HG02678 (cell line): Measurements from ENCODE around the gene RAP1GDS1.
"Not testable (repeated sequence)": the region's sequence is repeated elsewhere in the genome, so short reads cannot be mapped to it uniquely, and the experiment has no call there.

Experiments
- ATAC-seq: cut with Tn5 transposase; IDR thresholded peaks from one replicate; pipeline ENCODE4 v1.9.1; 2021; ENCODE audit warnings: mild to moderate bottlenecking, moderate library complexity; ENCODE audit not compliant: unreplicated experiment

Gene RAP1GDS1

DNA sequence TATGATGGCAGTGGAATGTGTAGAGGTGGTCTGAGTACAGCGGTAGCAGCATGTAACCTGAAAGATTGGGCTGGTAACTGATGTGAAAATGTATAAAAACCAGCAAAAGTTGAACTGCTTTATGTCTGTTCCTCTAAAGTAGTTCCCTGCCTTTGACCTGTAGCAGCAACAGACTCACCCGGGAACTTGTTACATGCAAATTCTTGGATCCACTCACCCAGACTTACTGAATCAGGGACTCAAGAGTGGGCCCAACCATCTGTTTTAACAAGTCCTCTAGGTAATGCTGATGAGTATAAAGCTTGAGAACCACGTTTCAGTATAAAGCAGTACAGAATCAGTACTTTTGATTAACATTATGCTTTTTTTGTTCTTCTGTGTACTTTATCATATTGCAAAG is 84.7 kb downstream of the RAP1GDS1 start:
- no peak for ATAC-seq

DNA sequence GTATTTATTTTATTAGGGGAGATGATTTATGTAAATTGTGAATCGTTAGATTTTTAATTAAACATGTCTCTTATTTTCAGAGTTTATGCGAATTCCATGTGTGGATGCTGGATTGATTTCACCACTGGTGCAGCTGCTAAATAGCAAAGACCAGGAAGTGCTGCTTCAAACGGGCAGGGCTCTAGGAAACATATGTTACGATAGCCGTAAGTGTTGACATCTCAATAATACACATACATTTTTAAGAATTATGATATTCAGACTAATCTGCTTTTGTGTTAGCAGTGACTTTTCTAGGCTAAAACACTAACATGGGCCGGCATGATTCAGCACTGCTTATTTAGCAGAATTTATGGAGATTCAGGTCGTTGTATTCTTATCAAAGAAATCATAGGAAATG is 91.2 kb downstream of the RAP1GDS1 start:
- no peak for ATAC-seq

DNA sequence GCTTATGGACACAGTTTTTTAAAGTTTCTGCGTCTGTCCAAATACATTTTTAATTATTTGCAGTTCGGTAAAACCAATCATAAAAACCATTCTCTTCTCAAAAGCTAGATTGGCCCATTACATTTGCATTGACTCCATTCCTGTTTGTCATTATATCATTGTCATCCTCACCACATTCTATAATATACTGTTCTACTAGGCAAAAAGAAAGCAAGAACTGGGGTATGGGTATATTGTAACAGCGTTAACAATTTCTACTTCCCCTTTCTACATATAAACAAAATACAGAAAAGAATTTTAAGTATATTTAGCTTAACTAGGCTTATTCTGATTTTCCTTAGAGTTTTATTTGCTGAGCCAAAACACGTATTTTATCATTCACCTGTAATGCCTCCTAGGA is 91.8 kb downstream of the RAP1GDS1 start:
- peak; percentile 68 for ATAC-seq

DNA sequence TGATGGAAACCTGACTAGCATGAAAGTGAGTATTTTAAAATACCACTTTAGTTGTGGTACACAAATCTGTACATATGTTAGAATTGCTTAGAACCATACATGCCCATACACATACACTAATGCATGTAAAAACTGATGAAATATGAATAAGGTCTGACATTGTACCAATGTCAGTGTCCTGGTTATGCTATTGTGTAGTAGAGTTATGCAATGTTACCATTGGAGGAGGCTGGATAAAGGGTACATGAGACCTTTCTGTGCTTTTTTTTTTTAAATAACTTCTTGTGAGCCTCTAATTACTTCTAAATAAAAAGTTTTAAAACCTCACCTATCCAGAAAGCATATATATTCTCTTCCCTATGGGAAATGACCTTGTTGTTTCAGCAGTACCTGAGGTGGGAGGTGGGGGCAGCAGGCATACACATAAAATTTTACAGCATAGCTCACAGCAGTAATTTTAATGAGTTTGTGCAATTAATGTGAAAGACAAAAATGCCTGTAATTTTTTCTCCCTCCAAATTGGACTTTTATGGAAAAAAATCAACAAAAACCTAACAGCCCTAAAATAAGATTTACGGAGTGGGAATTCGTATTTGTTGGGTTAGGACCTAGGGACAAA is 97.6 kb downstream of the RAP1GDS1 start:
- no peak for ATAC-seq

GRCh38 chr4:98359646-98360045 is 98.5 kb downstream of the RAP1GDS1 start:
- no peak for ATAC-seq

DNA sequence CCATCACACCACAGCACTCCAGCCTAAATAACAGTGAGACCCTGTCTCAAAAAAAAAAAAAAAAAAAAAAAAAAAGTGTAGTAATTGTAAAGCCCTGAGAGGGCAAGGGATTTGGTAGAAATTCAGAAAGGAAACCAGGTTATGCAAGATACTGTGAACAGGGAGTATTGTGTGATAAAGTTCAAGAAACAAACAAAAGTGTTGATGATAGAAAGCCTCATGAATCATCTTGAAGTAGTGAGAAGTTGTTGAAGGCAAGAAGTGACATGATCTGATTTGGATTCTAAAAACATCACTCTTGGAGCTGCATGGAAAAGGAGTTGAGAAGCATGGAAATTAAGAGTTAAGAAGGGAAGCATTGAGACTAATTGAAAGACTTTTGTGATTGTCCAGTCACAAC is 102.2 kb downstream of the RAP1GDS1 start:
- no peak for ATAC-seq

DNA sequence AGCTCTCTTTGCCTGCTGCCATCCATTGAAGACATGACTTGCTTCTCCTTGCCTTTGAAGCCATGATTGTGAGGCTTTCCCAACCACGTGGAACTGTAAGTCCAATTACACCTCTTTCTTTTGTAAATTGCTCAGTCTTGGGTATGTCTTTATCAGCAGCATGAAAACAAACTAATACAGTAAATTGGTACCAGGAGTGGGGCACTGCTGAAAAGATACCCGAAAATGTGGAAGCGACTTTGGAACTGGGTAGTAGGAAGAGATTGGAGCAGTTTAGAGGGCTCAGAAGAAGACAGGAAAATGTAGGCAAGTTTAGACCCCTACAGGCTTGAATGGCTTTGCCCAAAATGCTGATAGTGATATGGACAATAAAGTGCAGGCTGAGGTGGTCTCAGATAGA is 105.1 kb downstream of the RAP1GDS1 start:
- not testable (repeated sequence) for ATAC-seq

GRCh38 chr4:98368000-98368399 is 106.8 kb downstream of the RAP1GDS1 start:
- ATAC-seq: not testable (repeated sequence)

GRCh38 chr4:98369322-98369721 is 108.1 kb downstream of the RAP1GDS1 start:
- no peak for ATAC-seq

DNA sequence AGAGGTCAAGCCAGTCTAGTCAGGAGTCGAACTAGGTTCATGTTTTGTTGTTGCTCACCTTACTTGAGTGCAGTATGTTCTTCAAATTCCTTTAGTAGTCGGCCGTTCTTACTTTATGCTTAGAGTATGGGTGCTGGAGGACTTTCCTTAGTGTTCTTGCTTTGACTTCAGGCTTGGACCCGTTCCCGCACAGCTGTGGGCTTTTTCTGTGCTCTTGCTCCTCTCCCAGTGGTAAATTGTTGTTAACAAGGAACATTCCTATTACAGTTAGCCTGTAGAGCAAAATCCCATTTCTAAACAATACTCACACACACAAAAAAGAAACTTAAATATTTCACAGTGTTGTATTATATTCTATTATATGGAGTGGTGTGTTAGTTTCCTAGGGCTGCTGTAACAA is 113.5 kb downstream of the RAP1GDS1 start:
- ATAC-seq: no peak

GRCh38 chr4:98377559-98377958 is 116.4 kb downstream of the RAP1GDS1 start:
- ATAC-seq: no peak

- no peak for ATAC-seq
These were observed 120.1 kb downstream of the RAP1GDS1 start for GRCh38 chr4:98381306-98381705.

- ATAC-seq: peak; percentile 70
These were observed 122.4 kb downstream of the RAP1GDS1 start for GRCh38 chr4:98383431-98384106.

GRCh38 chr4:98385831-98386230 is 124.6 kb downstream of the RAP1GDS1 start:
- ATAC-seq: no peak

- no peak for ATAC-seq
These were observed 126.3 kb downstream of the RAP1GDS1 start for GRCh38 chr4:98387345-98388026.

DNA sequence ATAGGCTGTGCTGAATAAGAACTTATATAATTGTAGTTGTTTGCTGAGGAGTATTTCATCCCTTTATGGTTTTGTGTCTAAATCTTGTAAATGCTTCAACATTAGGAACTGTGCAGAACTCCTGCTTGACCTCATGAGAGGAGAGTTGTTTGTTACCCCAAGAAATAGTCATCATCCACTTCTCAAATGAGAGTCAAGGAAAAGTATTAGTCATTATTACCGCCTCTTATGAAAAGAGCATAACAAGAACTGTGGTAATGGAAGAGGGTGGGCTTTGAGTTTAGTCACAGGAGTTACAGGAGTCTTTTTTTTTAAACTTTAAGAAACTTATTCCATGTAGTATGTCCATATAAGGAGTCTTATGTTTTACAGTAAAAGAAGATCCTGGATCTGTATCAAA is 132.9 kb downstream of the RAP1GDS1 start:
- no peak for ATAC-seq

DNA sequence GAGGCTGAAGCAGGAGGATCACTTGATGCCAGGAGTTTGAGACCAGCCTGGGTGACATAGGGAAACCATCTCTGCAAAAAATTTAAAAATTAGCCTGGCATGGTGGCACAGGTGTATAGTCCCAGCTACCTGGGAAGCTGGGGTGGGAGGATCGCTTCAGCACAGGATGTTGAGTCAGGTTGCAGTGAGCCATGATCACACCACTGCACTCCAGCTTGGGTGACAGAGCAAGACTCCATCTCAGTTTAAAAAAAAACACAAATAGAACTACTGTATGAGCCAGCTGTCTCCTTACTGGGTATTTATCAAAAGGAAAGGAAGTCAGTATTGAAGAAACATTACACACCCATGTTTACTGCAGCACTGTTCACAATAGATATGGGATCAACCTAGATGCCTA is 138.7 kb downstream of the RAP1GDS1 start:
- no peak for ATAC-seq

- ATAC-seq: peak; percentile 69
These were observed 145.6 kb downstream of the RAP1GDS1 start for GRCh38 chr4:98406819-98407218.

DNA sequence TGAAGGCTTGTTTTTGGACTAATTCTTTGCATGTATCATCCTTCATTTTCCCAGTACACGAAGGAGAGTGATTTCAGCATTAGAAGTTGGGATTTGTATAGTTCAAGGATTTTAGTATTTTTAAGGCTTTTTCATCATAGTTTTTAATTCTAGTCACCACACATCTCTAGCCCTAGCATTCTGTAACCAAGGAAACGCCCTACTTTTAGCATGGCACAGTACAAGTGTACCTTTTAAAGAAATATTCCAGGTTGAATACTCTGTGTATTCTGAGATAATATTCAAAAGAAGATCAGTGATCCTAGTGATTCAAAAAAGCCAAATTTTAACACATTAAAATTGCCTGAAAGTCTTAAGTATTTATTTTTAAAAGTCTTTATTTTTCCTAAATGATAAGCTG is 150.5 kb downstream of the RAP1GDS1 start:
- ATAC-seq: no peak

DNA sequence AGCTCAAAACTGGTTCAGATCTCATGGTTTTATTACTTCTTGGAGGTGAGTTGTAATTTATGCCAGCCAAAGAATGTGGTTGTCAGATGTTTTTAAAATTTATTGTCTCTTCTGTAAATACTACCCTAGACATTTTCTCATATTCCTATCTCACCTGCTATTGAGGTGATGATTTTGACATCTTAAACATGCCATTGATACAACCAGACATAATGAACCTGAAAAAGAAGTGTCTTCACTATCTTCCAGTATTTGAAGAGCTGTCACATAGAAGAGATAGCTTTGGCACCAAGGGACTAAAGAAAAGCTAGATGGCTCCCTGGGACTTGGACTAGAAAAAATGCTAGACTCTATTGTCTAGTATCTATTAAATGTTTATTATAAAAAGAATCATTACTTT is 155.7 kb downstream of the RAP1GDS1 start:
- no peak for ATAC-seq

DNA sequence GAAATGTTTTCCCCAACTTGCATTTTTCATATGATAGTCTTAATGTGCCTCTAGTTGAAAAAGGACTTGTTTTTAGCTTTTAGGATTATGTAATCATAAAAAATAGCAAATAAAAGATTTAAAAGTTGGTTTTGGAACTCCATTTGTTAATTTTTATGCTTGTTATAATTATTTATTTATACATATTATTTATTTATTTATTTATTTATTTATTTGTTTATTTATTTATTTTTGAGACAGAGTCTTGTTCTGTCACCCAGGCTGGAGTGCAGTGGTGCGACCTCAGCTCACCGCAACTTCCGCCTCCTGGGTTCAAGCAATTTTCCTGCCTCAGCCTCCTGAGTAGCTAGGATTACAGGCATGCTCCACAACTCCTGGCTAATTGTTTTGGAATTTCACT is 159.0 kb downstream of the RAP1GDS1 start:
- ATAC-seq: not testable (repeated sequence)

DNA sequence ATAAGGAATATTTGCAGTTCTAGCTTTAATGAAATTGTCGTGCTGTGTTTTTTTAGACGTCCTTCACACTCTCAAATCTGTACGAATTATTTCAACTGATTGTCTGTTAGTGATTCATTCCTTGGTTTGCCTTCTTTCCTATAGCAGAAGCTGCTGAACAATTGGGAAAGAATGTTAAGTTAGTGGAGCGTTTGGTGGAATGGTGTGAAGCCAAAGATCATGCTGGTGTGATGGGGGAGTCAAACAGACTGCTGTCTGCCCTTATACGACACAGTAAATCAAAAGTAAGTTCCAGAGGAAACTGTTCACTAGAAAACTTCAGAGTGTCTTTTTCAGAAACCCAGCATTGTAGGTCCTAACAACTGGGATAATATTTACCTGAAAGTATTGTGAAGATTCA is 159.9 kb downstream of the RAP1GDS1 start:
- ATAC-seq: no peak
